GM19193 (cell line): Measurements from ENCODE around the gene ARHGAP42.

Experiments used
- POLR2A ChIP-seq: IDR thresholded peaks from 4 replicates; pipeline ENCODE4 v1.6.1; 2011; ENCODE audit not compliant: insufficient read depth, insufficient read length; ENCODE audit errors: extremely low read depth

The ARHGAP42 gene

DNA sequence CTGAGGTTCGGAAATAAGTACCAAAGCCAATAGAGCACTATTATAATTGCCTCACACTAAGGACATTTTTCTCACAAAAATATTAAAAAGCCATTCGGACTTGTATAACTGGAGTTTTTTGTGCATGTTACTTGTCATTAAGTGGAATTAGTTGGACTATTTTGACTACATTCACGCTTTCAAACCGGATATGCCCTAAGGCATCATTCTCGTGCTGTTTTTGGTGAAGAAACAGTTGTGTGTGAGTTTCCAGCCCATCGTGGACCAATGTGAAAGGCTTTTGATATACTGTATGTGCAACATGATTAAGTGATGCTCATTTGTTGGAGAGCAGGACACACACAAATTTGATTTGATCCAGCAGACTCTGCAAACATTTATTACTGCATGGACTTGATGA lies 249.7 kb downstream of the ARHGAP42 start:
- TF ChIP-seq POLR2A: no peak

GRCh38 chr11:100939571-100939970 lies 252.5 kb downstream of the ARHGAP42 start:
- TF ChIP-seq POLR2A: no peak

DNA sequence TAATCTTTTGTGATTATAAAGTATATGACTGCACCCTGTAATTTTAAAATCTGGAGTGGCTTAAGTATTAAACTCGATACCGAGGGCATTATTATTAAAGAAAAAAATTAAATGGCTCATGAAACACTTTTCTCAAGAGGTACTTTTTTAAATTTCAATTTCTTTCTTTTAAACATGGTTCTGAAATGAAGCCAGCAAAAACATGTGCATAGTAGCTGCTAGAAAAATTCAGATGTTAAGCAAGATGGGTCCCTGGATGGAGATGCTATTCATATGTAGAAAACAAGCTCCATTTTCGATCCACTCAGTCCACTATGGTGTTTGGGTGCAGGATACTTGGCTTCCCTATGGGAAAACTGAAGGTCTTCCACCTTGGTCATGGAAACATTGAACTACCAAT lies 253.0 kb downstream of the ARHGAP42 start:
- TF ChIP-seq POLR2A: no peak

GRCh38 chr11:100941033-100941432 lies 253.9 kb downstream of the ARHGAP42 start:
- TF ChIP-seq POLR2A: no peak

- no peak for TF ChIP-seq POLR2A
Measured at GRCh38 chr11:100942016-100942415, 254.9 kb downstream of the ARHGAP42 start.

DNA sequence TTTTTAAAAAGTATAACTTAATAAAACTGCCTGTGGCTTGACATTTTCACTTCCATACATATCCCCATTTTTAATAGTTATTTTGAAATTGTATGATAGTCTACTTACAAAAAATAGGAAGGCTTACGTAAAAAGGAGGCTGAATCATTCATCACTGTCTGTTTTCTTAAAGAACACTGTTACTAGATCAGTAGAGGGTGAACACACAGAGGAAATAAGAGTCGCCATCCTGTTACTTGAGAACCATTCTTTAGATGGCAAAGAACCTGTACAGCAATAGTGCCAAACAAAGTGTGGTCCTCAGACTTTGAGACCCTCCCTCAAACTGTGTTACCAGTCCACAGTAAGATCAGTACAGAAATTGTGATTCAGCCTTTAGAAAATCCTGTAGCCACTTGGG lies 261.8 kb downstream of the ARHGAP42 start:
- TF ChIP-seq POLR2A: no peak

GRCh38 chr11:100949443-100949842 lies 262.4 kb downstream of the ARHGAP42 start:
- no peak for TF ChIP-seq POLR2A

- TF ChIP-seq POLR2A: no peak
Measured at GRCh38 chr11:100955318-100955717, 268.2 kb downstream of the ARHGAP42 start.

DNA sequence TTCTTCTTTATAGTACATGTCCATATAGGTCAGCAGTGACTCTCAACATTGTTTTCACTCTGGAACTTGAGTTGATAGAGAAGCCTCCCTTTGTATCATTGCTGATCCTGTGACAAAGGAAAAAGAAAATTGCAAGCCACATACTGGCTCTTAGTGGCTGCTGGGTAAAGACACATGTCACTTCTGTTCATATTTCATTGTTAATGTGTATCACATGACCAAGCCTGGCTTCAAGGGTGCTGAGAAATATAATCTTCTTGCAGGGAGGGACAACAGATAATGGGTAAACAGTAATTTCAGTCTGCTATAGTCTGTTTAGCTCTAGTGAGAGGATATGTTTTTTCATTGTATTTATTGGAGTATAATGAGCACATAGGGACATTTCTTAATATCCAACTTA lies 269.3 kb downstream of the ARHGAP42 start:
- no peak for TF ChIP-seq POLR2A

GRCh38 chr11:100957499-100957898 lies 270.4 kb downstream of the ARHGAP42 start:
- no peak for TF ChIP-seq POLR2A

GRCh38 chr11:100961633-100962032 lies 274.5 kb downstream of the ARHGAP42 start:
- TF ChIP-seq POLR2A: no peak

DNA sequence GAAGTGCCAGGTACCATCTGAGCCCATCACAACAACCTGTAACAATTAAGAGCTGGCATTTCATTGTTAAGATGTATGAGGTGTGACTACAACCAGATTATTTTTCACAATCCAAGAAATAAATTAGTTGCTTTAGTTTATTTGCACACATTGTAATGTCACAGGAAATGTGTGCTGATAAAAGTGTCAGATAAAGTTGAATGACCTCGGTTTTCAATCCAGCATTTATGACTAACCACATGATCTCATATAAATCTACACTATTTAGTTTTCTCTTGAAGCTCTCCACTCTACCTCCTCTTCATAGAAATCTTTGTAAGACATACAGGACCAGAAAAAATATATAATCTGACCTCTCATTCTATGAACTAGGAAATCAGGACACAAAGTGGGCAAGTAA lies 276.3 kb downstream of the ARHGAP42 start:
- no peak for TF ChIP-seq POLR2A

DNA sequence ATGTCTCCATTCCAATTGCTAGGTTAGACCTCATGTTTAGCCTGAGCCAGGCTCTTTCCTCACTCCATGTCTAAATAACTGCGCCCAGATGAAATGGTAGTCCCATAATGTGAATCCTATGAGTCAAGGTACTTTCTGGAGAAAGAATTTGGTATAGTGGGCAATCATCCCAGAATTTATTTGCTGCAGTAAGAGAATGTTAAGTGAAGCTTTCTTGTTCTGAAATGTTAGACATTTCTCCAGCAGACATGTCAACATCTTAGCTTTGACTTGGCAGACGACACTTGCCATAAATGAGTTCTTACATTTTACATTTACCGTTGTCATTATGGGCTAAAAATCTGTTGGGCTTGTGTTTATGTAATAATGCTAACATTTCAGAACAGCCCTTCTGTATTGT lies 277.3 kb downstream of the ARHGAP42 start:
- TF ChIP-seq POLR2A: no peak

- TF ChIP-seq POLR2A: no peak
Measured at GRCh38 chr11:100965346-100965745, 278.3 kb downstream of the ARHGAP42 start.

DNA sequence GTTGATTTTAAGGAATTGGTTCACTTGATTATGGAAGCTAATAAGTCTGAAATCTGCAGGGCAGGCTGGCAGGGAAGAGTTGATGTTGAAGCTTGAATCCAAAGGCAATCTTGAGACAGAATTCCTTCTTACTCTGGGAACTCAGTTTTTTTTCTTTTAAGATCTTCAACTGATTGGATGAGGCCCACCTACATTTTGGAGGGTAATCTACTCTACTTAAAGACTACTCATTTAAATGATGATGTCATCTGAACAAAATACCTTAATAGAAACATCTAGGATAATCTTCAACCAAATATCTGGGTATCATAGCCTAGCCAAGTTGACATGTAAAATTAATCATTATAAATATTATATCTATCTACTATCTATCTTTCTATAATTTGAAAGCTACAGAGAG lies 279.3 kb downstream of the ARHGAP42 start:
- no peak for TF ChIP-seq POLR2A

DNA sequence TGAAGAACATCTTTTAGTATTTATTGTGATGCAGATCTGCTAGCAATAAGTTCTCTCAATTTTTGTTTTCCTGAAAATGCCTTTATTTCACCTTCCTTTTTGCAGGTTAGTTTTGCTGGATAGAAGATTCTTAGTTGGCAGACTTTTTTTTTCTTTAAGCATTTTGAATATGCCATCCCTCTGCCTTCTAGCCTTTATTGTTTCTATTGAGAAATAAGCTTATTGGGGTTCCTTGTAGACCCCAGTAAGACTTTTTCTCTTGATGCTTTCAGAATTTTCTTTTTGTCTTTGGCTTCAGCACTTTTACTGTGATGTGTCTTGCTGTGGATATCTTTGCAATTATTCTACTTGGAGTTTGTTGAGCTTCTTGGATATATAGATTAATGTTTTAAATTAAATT lies 281.9 kb downstream of the ARHGAP42 start:
- no peak for TF ChIP-seq POLR2A
